GM12873 (cell line): ENCODE data around the gene CARMIL3.

Source experiments
- TF ChIP-seq, protein P1 (sequence below): IDR thresholded peaks from 2 replicates; pipeline ENCODE4 v1.5.1; 2012; ENCODE audit warnings: low read depth, mild to moderate bottlenecking, moderate library complexity, low read length, control low read depth; ENCODE audit not compliant: insufficient read depth; ENCODE audit errors: missing control alignments

CARMIL3 gene

DNA sequence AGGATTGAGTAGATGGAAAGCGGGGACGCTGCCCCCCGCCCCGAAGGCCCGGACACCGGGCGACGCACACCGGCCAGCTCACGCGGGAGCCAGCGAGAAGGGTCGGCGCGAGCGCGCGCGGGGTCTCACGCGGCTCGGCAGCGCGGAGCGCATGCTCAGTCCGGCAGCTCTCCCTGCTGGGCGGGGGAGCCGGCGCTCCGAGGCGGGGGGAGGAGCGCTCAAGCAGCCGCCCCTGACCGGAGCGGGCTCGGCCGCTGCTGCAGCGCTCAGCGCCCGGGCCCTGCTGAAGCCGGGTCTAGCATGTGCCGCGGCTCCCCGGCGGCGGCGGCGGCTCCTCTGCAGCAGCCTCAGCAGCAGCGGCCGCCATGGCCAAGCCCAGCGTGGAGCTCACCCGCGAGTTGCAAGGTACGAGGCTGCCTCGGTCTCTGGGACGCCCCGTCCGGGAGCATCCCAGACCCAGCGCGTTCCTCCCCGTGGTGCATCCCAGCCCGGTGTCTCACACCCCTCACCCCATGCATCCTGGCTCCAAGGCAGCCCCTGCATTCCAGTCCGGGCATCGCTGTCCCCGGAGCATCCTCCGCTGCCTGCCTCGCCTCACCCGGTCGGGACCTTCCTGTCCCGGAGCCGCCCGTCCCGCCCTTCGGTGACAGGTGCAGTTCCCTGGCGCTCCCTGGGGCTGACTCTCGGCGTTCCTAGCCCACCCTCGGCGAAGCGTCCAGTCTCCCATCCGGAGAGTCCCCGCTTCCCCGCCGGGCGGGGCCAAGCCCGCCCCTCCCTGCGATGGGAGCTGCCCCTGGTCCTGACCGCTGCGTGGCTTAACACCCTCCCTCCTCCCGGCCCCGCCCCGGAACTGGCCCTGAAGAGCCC is at the start of gene CARMIL3:
Gene CARMIL3, plus strand, starts transcription at position 221 of the 867 bp plus-strand sequence. Its CDS starts 145 bp downstream, at position 366.
- TF ChIP-seq, protein P1, sequence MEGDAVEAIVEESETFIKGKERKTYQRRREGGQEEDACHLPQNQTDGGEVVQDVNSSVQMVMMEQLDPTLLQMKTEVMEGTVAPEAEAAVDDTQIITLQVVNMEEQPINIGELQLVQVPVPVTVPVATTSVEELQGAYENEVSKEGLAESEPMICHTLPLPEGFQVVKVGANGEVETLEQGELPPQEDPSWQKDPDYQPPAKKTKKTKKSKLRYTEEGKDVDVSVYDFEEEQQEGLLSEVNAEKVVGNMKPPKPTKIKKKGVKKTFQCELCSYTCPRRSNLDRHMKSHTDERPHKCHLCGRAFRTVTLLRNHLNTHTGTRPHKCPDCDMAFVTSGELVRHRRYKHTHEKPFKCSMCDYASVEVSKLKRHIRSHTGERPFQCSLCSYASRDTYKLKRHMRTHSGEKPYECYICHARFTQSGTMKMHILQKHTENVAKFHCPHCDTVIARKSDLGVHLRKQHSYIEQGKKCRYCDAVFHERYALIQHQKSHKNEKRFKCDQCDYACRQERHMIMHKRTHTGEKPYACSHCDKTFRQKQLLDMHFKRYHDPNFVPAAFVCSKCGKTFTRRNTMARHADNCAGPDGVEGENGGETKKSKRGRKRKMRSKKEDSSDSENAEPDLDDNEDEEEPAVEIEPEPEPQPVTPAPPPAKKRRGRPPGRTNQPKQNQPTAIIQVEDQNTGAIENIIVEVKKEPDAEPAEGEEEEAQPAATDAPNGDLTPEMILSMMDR, result no peak

DNA sequence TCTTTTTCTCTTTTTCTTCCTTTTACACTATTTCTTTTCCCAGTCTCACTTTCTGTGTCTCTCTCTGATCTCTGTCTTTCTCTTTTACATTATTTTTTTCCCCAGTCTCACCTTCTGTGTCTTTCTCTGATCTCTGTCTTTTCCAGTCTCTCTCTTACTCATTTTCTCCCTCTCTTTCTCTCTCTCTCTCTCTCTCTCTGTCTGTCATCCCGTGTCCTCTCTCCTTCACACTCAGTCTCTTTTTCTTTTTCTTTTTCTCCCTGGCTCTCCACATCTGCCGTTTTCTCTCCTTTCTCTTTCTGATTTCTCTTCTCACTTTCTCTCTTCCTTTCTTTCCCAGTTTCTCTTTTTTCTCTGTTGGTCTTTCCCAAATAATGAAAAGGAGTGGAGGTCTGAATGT is 40.8 kb upstream of the CARMIL3 start:
- TF ChIP-seq, protein P1, result no peak

GRCh38 chr14:24013654-24014514 is 37.9 kb upstream of the CARMIL3 start:
- TF ChIP-seq, protein P1, result peak; percentile 91

GRCh38 chr14:24019944-24020343 is 31.9 kb upstream of the CARMIL3 start:
- TF ChIP-seq, protein P1, result peak; percentile 31

DNA sequence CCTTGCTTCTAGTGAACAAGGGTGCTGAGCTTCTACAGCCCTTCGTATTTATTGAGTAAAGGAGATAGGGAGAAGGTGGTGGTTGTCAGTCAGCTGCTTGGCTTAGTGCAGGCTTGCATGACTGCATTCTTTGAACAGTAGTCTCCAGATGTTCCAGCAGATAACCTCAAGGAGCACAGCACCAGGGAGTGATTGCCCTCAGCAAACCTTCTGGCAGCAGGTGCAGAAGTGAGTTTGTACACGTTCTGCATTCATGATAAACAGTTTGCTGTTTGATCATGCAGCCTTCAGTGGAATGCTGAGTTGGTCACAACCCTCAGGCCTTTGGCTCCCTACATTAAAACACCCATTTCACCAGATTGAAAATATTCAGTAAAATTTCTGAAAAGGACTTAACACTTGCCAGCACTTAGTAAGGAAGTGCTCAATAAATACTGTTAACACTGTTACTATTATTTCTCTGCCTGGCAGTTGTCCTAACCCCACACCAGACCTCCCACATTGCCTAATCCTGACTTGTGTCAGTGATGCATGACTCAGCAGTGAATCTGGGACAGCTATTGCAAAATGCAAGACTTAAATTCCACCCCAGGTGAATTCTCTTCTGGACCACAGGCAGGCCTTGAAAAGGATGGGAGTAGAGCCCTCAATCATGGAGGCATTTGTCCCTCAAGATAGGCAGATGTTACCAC is 18.9 kb upstream of the CARMIL3 start:
- TF ChIP-seq, protein P1, result no peak

- TF ChIP-seq, protein P1, result peak; percentile 80
These were observed 15.4 kb upstream of the CARMIL3 start for GRCh38 chr14:24036169-24036962.
